Measurements from ENCODE around the gene NEDD9. TPM values are rescaled to one million over a fixed set of nuclear protein-coding genes. Genes with fewer than 3 reads are reported as not detected.

NEDD9 gene
- total RNA-seq, 4 donors from 2014 or later, result 51.7 to 136 (median 94.0) TPM

DNA sequence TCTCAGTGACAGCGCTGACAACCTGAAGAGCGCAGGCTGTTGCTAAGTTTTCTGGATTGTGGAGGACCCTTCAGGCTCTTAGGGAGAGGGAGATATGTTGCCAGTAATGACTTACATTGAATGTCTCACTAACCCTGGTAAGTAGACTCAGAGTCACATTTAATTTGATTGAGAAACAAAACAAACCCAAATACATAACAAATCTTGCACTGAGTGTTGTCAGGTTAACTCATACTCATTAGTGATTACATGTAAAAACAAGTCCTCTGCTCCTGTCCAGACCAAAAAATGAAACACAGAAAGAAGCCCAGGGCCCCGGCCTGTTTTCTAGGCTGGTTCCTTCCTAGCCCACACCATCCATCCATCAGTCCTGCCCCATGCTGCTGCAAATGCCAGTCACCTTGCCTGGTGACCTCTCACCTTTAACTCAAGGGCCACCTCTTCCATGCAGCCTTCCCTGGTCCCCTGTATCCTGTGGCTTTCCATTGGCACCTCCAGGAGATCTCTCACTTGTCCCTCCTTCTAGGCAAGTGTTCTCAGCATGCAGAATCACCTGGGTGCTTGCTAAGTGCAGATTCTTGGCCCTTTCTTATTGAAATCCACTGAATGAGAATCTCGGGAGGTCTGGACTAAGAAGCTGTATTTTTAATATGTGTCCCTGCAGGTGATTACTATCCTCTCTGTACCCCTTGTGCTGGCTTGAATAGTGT, 86.2 kb downstream of the NEDD9 start:
- TF ChIP-seq, protein P1, sequence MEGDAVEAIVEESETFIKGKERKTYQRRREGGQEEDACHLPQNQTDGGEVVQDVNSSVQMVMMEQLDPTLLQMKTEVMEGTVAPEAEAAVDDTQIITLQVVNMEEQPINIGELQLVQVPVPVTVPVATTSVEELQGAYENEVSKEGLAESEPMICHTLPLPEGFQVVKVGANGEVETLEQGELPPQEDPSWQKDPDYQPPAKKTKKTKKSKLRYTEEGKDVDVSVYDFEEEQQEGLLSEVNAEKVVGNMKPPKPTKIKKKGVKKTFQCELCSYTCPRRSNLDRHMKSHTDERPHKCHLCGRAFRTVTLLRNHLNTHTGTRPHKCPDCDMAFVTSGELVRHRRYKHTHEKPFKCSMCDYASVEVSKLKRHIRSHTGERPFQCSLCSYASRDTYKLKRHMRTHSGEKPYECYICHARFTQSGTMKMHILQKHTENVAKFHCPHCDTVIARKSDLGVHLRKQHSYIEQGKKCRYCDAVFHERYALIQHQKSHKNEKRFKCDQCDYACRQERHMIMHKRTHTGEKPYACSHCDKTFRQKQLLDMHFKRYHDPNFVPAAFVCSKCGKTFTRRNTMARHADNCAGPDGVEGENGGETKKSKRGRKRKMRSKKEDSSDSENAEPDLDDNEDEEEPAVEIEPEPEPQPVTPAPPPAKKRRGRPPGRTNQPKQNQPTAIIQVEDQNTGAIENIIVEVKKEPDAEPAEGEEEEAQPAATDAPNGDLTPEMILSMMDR (IDR thresholded peaks at IDR 0.05; ENCODE audit: low read depth), result no peak

DNA sequence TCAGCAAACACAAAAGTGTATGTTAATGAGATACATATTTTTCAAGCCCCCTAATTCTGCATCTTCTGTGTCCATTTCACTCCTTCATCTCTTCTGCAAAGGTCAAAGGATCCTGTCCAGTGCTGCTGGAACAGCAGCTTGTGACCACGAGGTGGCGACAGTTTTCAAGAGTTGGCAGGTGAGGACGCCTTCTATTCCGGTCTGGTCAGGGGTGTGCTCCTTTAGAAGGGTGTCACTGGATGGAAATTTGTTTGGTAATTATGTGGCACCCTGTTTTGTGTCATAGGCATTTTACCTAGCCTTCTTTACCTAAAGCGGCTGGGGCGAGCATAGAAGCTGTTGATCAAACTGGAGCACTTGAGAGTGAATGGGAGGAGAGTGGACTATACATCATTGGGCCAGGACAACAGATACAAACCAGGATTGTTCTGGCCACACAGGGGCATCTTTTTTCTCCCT, 88.0 kb downstream of the NEDD9 start:
- TF ChIP-seq, protein P1 (IDR thresholded peaks at IDR 0.05; ENCODE audit: low read depth), result no peak

DNA sequence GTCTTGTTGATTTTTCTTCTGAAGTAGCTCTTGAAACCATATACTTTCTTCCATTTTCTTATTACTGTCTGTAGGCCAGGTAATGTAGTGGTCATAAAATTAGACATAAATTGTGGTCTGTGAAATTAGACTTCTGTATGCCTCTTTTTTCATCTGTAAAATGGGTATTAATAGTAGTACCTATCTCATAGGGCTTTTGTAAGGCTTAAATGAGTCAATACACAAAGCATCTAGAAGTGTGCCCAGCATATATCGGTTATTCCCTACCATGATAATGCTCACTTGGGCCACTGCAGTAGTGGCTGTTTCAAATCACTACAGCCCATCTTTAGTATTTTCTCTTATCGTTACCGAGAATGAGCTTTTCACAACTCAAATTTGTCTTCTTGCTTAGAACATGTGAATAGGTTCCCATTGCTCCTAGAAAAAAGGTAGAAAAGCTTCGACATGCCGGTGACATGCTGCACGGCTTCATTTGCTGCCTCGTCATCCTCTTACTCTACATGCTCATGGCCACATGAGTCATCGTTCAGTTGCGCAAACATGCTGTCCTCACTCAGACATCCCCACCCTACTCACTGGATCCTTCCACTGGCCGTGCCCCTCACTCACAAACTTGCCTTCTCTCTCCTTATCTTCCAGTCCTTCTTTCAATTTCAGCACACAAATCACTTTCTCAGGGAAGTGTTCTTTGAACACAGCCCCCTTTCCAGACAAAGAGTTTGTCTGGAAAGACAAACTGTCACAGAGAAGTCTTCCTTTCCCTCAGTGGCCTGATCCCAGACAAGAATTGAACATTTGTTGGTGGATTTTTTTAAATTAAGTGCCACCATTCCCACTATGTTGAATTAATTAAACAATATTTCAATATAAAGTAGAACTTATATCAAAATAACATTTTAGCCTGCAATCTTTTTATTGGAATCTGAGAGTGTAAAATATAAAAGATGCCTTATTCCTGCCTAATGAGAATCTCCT, 88.8 kb downstream of the NEDD9 start:
- TF ChIP-seq, protein P1 (IDR thresholded peaks at IDR 0.05; ENCODE audit: low read depth), result no peak

DNA sequence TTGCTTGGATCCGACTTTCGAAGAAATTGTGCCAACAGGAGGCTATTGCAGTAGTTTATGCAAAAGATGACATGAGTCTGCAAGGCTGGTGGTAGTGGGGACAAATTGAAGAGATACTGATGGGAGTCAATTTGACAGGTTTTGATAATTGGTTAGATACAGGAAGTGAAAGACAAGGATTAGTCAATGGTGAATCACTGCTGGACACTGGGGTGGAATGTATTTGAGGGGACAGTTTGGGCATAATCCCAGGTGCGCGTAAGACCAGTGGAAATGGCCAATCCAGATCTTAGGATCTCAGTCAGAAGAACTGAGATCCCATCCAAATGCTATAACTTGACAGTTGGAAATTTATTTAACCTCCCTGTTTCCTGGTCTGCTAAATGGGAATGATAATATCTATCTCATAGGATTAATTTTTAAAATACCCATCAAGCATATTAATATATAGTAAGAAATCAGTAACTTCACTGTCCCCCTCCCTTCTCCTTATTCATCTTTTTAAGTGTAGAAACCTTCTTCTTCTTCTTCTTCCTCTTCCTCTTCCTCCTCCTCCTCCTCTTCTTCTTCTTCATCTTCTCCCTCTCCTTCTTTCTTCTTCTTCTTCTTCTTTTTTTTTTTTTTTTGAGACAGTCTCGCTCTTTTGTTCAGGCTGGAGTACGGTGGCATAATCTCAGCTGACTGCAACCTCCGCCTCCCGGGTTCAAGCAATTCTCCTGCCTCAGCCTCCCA, 90.0 kb downstream of the NEDD9 start:
- TF ChIP-seq, protein P1 (IDR thresholded peaks at IDR 0.05; ENCODE audit: low read depth), result no peak

DNA sequence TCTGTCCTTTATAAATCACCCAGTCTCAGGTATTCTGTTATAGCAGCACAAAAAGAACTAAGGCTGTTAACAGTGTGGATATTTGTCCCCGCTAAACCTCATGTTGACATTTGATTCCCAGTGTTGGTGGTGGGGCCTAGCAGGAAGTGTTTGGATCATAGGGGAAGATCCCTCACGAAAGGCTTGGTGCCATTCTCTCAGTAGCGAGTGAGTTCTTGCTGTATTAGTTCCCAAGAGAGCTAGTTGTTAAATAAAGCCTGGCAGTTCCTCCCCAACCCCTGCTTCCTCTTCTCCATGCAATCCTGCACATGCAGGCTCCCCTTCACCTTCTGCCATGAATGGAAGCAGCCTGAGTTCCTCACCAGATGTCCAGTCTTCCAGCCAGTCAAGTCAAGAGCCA, 91.2 kb downstream of the NEDD9 start:
- TF ChIP-seq, protein P1 (IDR thresholded peaks at IDR 0.05; ENCODE audit: low read depth), result no peak

DNA sequence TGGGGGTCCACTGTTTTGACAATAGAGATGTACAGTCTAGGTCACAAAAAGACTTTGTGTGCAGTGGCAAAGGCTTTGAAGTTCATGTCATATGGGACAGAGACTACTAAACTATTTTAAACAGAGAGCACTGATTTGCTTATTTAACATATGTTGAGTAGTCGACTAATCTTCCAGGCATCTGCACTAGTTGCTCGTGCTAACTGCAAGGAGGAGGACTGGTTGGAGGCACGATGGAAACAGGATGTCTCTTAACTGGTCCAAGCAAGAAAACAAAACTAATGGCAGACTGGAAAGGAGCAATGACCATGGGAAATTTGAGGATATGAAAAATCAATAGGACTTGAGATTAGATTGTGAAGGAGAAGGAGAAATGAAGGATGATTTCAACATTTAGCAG, 92.4 kb downstream of the NEDD9 start:
- TF ChIP-seq, protein P1 (IDR thresholded peaks at IDR 0.05; ENCODE audit: low read depth), result no peak

Measured in subcutaneous adipose tissue (tissue), 4 donors.